A673 (cell line): ENCODE results near the gene ATE1. TPM values are rescaled to one million over a fixed set of nuclear protein-coding genes. Genes with fewer than 3 reads are reported as not detected.

Experiments used
- BruUV-seq: library from RNA; stranded (reverse); fragments of 400-500 nt; replicated peaks from 2 replicates; lab custom pipeline; 2021; lab: Mats Ljungman, UMichigan
- CTCF ChIA-PET: fragments of 300-600 bp; sonication (Branson Sonifier 250); formaldehyde crosslinking; loops from one replicate; lab custom pipeline; 2022; ENCODE audit warnings: antibody characterized with exemption; lab: Charles Lee
- POLR2A ChIA-PET: fragments of 300-600 bp; sonication (Branson Sonifier 250); formaldehyde crosslinking; loops from one replicate; lab custom pipeline; 2022; ENCODE audit warnings: antibody characterized with exemption; ENCODE audit not compliant: low non-redundant PET; lab: Charles Lee
- DNase-seq: peaks from one replicate; pipeline ENCODE4 v3.0.0-alpha.2; 2015; ENCODE audit warnings: low spot score
- H3K27ac ChIP-seq: fragments of 200-600 bp; sonication (generic); 2 replicates; pipeline ENCODE4 v1.5.1; 2016; ENCODE audit warnings: mixed run types, low read depth, mild to moderate bottlenecking, mixed read lengths, antibody characterized with exemption, low read length; ENCODE audit not compliant: poor library complexity, severe bottlenecking
- H3K27me3 ChIP-seq: fragments of 200-600 bp; sonication (generic); replicated peaks from 2 replicates; pipeline ENCODE4 v1.6.1; 2017; ENCODE audit warnings: mixed run types, low read depth, mild to moderate bottlenecking, mixed read lengths, antibody characterized with exemption, low read length; ENCODE audit not compliant: insufficient read depth, poor library complexity
- H3K36me3 ChIP-seq: fragments of 200-600 bp; sonication (generic); 2 replicates; pipeline ENCODE4 v1.6.1; 2016; ENCODE audit warnings: mixed run types, mild to moderate bottlenecking, mixed read lengths, antibody characterized with exemption, low read length; ENCODE audit not compliant: insufficient read depth, poor library complexity, severe bottlenecking
- H3K4me1 ChIP-seq: fragments of 200-600 bp; sonication (generic); 2 replicates; pipeline ENCODE4 v1.6.1; 2017; ENCODE audit warnings: mixed run types, mild to moderate bottlenecking, mixed read lengths, antibody characterized with exemption, low read length; ENCODE audit not compliant: insufficient read depth, poor library complexity, severe bottlenecking
- H3K4me3 ChIP-seq: fragments of 200-600 bp; sonication (generic); 2 replicates; pipeline ENCODE4 v1.5.1; 2016; ENCODE audit warnings: low read depth, mixed run types, mild to moderate bottlenecking, mixed read lengths, low read length; ENCODE audit not compliant: poor library complexity, severe bottlenecking
- H3K9me3 ChIP-seq: fragments of 200-600 bp; sonication (generic); 2 replicates; pipeline ENCODE4 v1.6.1; 2016; ENCODE audit warnings: mixed run types, low read depth, mild to moderate bottlenecking, mixed read lengths, antibody characterized with exemption, low read length; ENCODE audit not compliant: poor library complexity, severe bottlenecking
- EZH2 ChIP-seq: fragments of 200-600 bp; sonication (generic); IDR thresholded peaks from 2 replicates; pipeline ENCODE4 v1.6.1; 2017; ENCODE audit warnings: borderline replicate concordance, low read depth, mild to moderate bottlenecking, mixed read lengths, antibody characterized with exemption, low read length; ENCODE audit not compliant: poor library complexity, severe bottlenecking
- intact Hi-C: fragments of 100-400 bp; cut with micrococcal nuclease; formaldehyde crosslinking; loops from one replicate; pipeline ENCODE4 v1.10.0; 2022; ENCODE audit not compliant: unreplicated experiment
- total RNA-seq: library from RNA; stranded (reverse); gene quantifications from 2 replicates; pipeline ENCODE4 v1.2.3, GENCODE V29; 2021
- TF ChIP-seq, protein P1 (sequence below): fragments of 300-800, 200-600 bp; sonication (generic); conservative IDR thresholded peaks from 2 replicates; pipeline ENCODE4 v1.5.1; 2017; ENCODE audit warnings: low read depth, mild to moderate bottlenecking, antibody characterized with exemption, low read length, moderate library complexity, mixed read lengths

The ATE1 gene
- total RNA-seq, 1 experiment from 2014 or later, result 27.0 TPM

DNA sequence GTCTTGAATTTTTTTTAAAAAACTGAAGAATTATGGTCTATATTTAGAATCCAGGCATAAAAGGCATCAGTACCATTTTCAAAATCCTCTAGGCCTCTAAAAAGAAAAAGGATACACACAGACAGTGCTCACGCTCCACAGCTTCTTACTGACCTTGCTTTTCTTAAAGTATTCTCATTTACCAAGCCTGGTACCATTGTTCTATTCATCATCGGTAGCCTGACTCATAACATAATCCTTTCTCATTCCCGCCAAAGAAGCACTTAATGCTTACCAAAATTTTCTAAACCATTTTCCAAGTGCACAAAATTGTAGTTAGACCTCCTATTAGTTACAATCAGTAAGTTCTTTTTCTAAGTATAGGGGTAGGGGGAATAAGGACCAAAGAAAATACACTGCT, 54.6 kb downstream of the ATE1 start:
- no peak overlapping the region for H3K27ac ChIP-seq
- H3K36me3 ChIP-seq, result no peaks in the 10 kb centered on the region
- TF ChIP-seq EZH2, result no peak
- TF ChIP-seq, protein P1, sequence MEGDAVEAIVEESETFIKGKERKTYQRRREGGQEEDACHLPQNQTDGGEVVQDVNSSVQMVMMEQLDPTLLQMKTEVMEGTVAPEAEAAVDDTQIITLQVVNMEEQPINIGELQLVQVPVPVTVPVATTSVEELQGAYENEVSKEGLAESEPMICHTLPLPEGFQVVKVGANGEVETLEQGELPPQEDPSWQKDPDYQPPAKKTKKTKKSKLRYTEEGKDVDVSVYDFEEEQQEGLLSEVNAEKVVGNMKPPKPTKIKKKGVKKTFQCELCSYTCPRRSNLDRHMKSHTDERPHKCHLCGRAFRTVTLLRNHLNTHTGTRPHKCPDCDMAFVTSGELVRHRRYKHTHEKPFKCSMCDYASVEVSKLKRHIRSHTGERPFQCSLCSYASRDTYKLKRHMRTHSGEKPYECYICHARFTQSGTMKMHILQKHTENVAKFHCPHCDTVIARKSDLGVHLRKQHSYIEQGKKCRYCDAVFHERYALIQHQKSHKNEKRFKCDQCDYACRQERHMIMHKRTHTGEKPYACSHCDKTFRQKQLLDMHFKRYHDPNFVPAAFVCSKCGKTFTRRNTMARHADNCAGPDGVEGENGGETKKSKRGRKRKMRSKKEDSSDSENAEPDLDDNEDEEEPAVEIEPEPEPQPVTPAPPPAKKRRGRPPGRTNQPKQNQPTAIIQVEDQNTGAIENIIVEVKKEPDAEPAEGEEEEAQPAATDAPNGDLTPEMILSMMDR, result no peak
- H3K4me3 ChIP-seq, result no peak overlapping the region
- peak; percentile 49 for DNase-seq
- BruUV-seq, result no TSS peak
- ChIA-PET POLR2A (no interaction called here), CTCF (interaction anchor here (0.6 kb wide), 1 partner anchor 92 kb away, joined by 3 read pairs; no protein-coding TSS in a partner anchor)
- H3K4me1 ChIP-seq, result peaks cover 7% of the 10 kb centered on the region
- intact Hi-C loops, result no loop called here
- no peaks in the 10 kb centered on the region for H3K27me3 ChIP-seq
- H3K9me3 ChIP-seq, result no peaks in the 10 kb centered on the region

GRCh38 chr10:121870413-121870812, 57.4 kb downstream of the ATE1 start:
- H3K4me1 ChIP-seq, result peaks cover 16% of the 10 kb centered on the region
- intact Hi-C loops, result no loop called here
- H3K27me3 ChIP-seq, result no peaks in the 10 kb centered on the region
- no TSS peak for BruUV-seq
- no peak for DNase-seq
- no peaks in the 10 kb centered on the region for H3K9me3 ChIP-seq
- TF ChIP-seq EZH2, result no peak
- TF ChIP-seq, protein P1, result no peak
- POLR2A ChIA-PET, result no interaction called here
- no peak overlapping the region for H3K27ac ChIP-seq
- no peaks in the 10 kb centered on the region for H3K36me3 ChIP-seq
- CTCF ChIA-PET, result no interaction called here
- H3K4me3 ChIP-seq, result no peak overlapping the region

DNA sequence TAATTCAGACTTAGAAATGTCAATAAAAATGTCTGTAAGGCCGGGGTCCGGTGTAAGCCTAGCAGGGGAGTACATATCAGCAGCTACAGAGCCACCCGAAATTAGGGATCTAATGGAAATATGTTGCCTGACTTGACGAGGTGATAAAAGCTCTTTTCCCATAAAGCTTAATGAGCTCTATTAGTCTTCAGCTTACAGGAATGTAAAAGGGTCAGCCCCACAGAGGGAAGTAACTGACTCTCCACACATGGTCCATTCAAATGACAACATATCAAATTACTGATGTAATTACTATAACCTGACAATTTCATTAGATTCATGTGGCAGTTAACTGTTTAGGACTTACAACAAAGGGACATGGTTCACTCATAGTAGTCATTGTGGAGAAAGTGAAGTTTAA, 62.3 kb downstream of the ATE1 start:
- Histone ChIP-seq H3K36me3 (no peaks in the 10 kb centered on the region), H3K4me3 (no peak overlapping the region), H3K27me3 (no peaks in the 10 kb centered on the region), H3K9me3 (no peaks in the 10 kb centered on the region), H3K27ac (no peak overlapping the region), H3K4me1 (peaks cover 18% of the 10 kb centered on the region)
- ChIA-PET POLR2A (no interaction called here), CTCF (no interaction called here)
- intact Hi-C loops, result no loop called here
- peak; percentile 54 for DNase-seq
- no TSS peak for BruUV-seq
- no peak for TF ChIP-seq EZH2

GRCh38 chr10:121864653-121865052, 63.2 kb downstream of the ATE1 start:
- POLR2A ChIA-PET, result no interaction called here
- CTCF ChIA-PET, result no interaction called here
- BruUV-seq, result no TSS peak
- H3K4me3 ChIP-seq, result no peak overlapping the region
- TF ChIP-seq, protein P1, result no peak
- no peaks in the 10 kb centered on the region for H3K9me3 ChIP-seq
- H3K4me1 ChIP-seq, result peaks cover 18% of the 10 kb centered on the region
- peak; percentile 61 for DNase-seq
- no peaks in the 10 kb centered on the region for H3K36me3 ChIP-seq
- intact Hi-C loops, result no loop called here
- no peaks in the 10 kb centered on the region for H3K27me3 ChIP-seq
- no peak overlapping the region for H3K27ac ChIP-seq
